Neural progenitor cell (in vitro differentiated cells): ENCODE data around the gene ATRN.

Experiments used
- EZH2 ChIP-seq: fragments of 200-600 bp; sonication (generic); IDR thresholded peaks from 2 replicates; pipeline ENCODE4 v1.6.1; 2017; ENCODE audit warnings: antibody characterized with exemption, mild to moderate bottlenecking, moderate library complexity
- TF ChIP-seq, protein P1 (sequence below): fragments of 200-600 bp; sonication (generic); IDR thresholded peaks from 2 replicates; pipeline ENCODE4 v1.5.1; 2017; ENCODE audit warnings: antibody characterized with exemption, mild to moderate bottlenecking

DNA sequence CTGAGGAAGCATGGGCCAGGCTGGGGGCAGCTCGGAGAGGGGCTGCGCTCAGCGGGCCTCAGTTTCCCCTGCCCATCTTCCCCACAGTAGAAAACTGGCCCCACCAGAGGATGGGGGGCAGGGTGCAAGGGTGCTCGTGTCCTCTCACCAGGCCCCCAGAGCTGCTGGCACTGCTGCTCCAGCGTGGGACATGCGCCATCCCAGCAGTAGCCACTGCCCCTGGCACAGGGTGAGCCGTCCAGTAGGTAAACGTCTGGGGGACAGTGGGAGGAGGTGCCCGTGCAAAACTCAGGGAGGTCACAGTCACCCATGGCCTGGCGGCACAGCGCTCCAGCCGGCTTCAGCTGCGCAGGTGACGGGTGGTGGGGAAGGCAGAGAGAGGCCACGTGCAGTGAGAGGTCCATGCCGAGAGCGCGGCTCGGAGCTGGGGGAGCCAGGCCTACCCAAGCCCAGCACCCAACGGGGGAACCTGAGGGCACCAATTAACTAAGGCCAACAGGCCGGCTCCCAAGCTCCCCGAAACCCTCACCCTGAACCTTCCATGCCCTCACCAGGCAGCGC is 201.2 kb downstream of the ATRN start:
- TF ChIP-seq, protein P1, sequence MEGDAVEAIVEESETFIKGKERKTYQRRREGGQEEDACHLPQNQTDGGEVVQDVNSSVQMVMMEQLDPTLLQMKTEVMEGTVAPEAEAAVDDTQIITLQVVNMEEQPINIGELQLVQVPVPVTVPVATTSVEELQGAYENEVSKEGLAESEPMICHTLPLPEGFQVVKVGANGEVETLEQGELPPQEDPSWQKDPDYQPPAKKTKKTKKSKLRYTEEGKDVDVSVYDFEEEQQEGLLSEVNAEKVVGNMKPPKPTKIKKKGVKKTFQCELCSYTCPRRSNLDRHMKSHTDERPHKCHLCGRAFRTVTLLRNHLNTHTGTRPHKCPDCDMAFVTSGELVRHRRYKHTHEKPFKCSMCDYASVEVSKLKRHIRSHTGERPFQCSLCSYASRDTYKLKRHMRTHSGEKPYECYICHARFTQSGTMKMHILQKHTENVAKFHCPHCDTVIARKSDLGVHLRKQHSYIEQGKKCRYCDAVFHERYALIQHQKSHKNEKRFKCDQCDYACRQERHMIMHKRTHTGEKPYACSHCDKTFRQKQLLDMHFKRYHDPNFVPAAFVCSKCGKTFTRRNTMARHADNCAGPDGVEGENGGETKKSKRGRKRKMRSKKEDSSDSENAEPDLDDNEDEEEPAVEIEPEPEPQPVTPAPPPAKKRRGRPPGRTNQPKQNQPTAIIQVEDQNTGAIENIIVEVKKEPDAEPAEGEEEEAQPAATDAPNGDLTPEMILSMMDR, result no peak
- no peak for TF ChIP-seq EZH2
